ENCODE data around the gene SSU72.
"Not testable (repeated sequence)": the region's sequence is repeated elsewhere in the genome, so short reads cannot be mapped to it uniquely, and the experiment has no call there.

The SSU72 gene

GRCh38 chr1:1523651-1524050, 51.0 kb downstream of the SSU72 start:
- not testable (repeated sequence) for H3K27me3 ChIP-seq (ENCODE audit: insufficient read depth, low read depth); H3K4me2 ChIP-seq; H3K4me3 ChIP-seq (IDR thresholded peaks at IDR 0.05; ENCODE audit: insufficient read depth, low read depth, low read length); H4K20me1 ChIP-seq (ENCODE audit: insufficient read depth); H2AFZ ChIP-seq (ENCODE audit: low read depth); H3K9ac ChIP-seq; H3K27ac ChIP-seq; H3K4me1 ChIP-seq (ENCODE audit: low read depth, poor library complexity, severe bottlenecking); H3K79me2 ChIP-seq (ENCODE audit: insufficient read depth, low read depth)
- peaks cover 10% of the 10 kb centered on the region; the same call in 1 of the 2 replicates for H3K36me3 ChIP-seq (ENCODE audit: insufficient read depth)

DNA sequence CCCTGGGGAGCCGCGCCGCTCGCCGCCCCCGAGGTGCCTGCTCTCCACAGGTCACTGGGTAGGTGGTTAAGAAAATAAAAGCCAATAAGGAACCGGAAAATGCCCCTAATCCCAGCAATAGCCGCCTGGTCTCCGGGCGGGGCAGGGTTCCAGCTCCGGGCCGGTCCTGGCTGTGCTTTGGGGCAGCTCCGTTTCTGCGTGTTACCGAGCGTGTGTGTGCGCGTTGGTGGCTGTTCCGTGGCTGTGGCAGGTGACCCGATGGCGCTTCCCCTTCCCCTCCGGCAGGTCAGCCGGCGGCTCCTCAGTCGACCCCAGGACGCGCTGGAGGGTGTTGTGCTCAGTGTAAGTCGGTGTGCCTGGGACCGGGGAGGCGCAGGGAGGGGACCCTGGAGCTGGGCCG, 51.4 kb downstream of the SSU72 start:
- not testable (repeated sequence) for H3K79me2 ChIP-seq (ENCODE audit: insufficient read depth, low read depth); H3K36me3 ChIP-seq (ENCODE audit: insufficient read depth); H2AFZ ChIP-seq (ENCODE audit: low read depth); H3K27ac ChIP-seq; H3K4me2 ChIP-seq; H3K4me3 ChIP-seq (IDR thresholded peaks at IDR 0.05; ENCODE audit: insufficient read depth, low read depth, low read length); H3K27me3 ChIP-seq (ENCODE audit: insufficient read depth, low read depth); H3K4me1 ChIP-seq (ENCODE audit: low read depth, poor library complexity, severe bottlenecking); H3K9ac ChIP-seq; H4K20me1 ChIP-seq (ENCODE audit: insufficient read depth)

- not testable (repeated sequence) for H3K36me3 ChIP-seq (ENCODE audit: insufficient read depth)
These were observed 52.1 kb downstream of the SSU72 start for GRCh38 chr1:1522536-1522935.

DNA sequence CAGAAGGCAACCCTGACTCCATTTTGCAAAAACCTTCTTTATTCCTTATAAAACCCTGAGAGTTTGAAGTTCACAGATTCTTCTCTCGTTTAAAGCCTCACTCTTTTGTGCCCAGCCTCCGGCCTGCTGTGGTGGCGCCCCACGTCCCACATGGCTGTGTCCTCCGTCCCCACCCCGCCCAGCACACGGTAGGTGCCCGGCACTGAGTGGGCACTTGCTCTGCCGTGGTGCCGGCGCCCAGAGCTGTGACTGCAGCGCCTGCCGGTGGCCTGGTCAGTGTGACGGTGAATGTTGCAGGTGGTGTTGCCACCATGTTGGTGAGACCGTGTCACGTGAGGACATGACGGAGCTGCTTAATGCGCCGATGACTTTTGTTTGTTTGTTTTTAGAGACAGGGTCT, 53.3 kb downstream of the SSU72 start:
- H3K4me2 ChIP-seq, result no peak overlapping the region
- H4K20me1 ChIP-seq (ENCODE audit: insufficient read depth), result no peaks in the 10 kb centered on the region
- no peak overlapping the region for H3K27ac ChIP-seq
- no peak overlapping the region for H2AFZ ChIP-seq (ENCODE audit: low read depth)
- no peaks in the 10 kb centered on the region for H3K27me3 ChIP-seq (ENCODE audit: insufficient read depth, low read depth)
- peaks cover 11% of the 10 kb centered on the region; the same call in 1 of the 2 replicates for H3K79me2 ChIP-seq (ENCODE audit: insufficient read depth, low read depth)
- TF ChIP-seq, protein P1, sequence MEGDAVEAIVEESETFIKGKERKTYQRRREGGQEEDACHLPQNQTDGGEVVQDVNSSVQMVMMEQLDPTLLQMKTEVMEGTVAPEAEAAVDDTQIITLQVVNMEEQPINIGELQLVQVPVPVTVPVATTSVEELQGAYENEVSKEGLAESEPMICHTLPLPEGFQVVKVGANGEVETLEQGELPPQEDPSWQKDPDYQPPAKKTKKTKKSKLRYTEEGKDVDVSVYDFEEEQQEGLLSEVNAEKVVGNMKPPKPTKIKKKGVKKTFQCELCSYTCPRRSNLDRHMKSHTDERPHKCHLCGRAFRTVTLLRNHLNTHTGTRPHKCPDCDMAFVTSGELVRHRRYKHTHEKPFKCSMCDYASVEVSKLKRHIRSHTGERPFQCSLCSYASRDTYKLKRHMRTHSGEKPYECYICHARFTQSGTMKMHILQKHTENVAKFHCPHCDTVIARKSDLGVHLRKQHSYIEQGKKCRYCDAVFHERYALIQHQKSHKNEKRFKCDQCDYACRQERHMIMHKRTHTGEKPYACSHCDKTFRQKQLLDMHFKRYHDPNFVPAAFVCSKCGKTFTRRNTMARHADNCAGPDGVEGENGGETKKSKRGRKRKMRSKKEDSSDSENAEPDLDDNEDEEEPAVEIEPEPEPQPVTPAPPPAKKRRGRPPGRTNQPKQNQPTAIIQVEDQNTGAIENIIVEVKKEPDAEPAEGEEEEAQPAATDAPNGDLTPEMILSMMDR (conservative IDR thresholded peaks at IDR 0.05; ENCODE audit: low read depth, low read length), result no peak
- peaks cover 5% of the 10 kb centered on the region; the same call in 1 of the 2 replicates for H3K36me3 ChIP-seq (ENCODE audit: insufficient read depth)
- no peak overlapping the region for H3K9ac ChIP-seq
- H3K4me1 ChIP-seq (ENCODE audit: low read depth, poor library complexity, severe bottlenecking), result no peaks in the 10 kb centered on the region
- no peak overlapping the region for H3K4me3 ChIP-seq (IDR thresholded peaks at IDR 0.05; ENCODE audit: insufficient read depth, low read depth, low read length)

More at GRCh38 chr1:1522536-1522935, 52.1 kb downstream of the SSU72 start:
- not testable (repeated sequence) for H2AFZ ChIP-seq (ENCODE audit: low read depth); H3K27ac ChIP-seq; H3K79me2 ChIP-seq (ENCODE audit: insufficient read depth, low read depth); H4K20me1 ChIP-seq (ENCODE audit: insufficient read depth); H3K9ac ChIP-seq; H3K4me2 ChIP-seq; H3K4me3 ChIP-seq (IDR thresholded peaks at IDR 0.05; ENCODE audit: insufficient read depth, low read depth, low read length); H3K27me3 ChIP-seq (ENCODE audit: insufficient read depth, low read depth); H3K4me1 ChIP-seq (ENCODE audit: low read depth, poor library complexity, severe bottlenecking)

DNA sequence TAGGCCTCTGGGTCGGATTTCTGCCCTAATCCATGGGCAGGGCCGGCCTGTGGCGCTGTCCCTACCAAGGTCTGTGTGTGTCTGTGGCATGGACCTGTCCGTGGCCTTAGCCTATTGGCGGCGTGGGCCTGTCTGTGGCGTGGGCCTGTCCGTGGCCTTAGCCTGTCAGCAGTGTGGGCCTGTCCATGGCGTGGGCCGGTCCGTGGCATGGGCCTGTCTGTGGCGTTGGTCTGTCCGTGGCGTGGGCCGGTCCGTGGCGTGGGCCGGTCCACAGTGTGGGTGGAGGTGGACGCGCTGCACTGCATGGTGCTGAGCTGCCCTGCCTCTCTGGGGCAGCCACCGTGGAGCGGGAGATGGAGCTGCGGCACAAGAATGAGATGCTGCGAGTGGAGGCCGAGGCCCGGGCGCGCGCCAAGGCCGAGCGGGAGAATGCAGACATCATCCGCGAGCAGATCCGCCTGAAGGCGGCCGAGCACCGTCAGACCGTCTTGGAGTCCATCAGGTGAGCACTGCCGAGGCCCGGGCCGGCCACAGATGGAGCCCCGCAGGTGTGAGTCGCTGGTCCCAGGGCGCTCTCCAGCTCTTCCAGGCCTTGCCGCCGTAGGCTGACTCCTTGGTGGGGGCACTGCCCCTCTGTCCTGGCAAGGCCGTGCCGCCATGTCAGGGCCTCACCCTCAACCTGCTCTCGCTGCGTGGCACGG, 54.7 kb downstream of the SSU72 start:
- not testable (repeated sequence) for H2AFZ ChIP-seq (ENCODE audit: low read depth); H3K9ac ChIP-seq; H3K4me1 ChIP-seq (ENCODE audit: low read depth, poor library complexity, severe bottlenecking); H3K4me2 ChIP-seq; H3K36me3 ChIP-seq (ENCODE audit: insufficient read depth); H3K4me3 ChIP-seq (IDR thresholded peaks at IDR 0.05; ENCODE audit: insufficient read depth, low read depth, low read length); H3K27me3 ChIP-seq (ENCODE audit: insufficient read depth, low read depth); H4K20me1 ChIP-seq (ENCODE audit: insufficient read depth); H3K27ac ChIP-seq
- H3K79me2 ChIP-seq (ENCODE audit: insufficient read depth, low read depth), result peaks cover 22% of the 10 kb centered on the region

- not testable (repeated sequence) for H4K20me1 ChIP-seq (ENCODE audit: insufficient read depth); H3K36me3 ChIP-seq (ENCODE audit: insufficient read depth); H3K27ac ChIP-seq; H3K4me2 ChIP-seq; H2AFZ ChIP-seq (ENCODE audit: low read depth); H3K9ac ChIP-seq; H3K4me3 ChIP-seq (IDR thresholded peaks at IDR 0.05; ENCODE audit: insufficient read depth, low read depth, low read length); H3K4me1 ChIP-seq (ENCODE audit: low read depth, poor library complexity, severe bottlenecking); H3K27me3 ChIP-seq (ENCODE audit: insufficient read depth, low read depth)
- peaks cover 35% of the 10 kb centered on the region for H3K79me2 ChIP-seq (ENCODE audit: insufficient read depth, low read depth)
These were observed 56.0 kb downstream of the SSU72 start for GRCh38 chr1:1518621-1519007.
